ENCODE results near the gene AUTS2.
A peak's percentile ranks its signal among the peaks of the same experiment; 100 is the strongest.

Gene AUTS2

DNA sequence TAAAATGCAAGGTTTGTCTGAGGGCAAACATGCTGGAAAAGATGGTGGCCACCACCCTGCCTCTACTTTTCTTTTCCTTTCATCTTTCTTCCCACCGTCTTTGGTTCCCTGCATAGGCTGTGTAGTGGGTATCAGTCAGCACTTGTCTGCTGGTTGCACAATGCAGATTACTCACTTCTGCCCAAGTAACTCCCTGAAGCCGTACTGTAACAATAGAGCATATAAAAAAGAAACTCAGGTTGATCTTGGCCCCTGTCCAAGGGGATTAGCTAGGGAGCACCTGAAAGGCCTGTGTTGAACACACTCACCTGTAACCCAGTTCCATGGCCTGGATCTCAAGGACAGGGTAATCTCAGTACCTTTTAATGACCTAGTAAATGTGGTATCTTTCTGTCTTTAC, 1000.7 kb downstream of the AUTS2 start:
- DNase-seq (ENCODE audit: low read depth in 2 of 2), result peak in 1 of 2 donors; percentile 1
- H3K4me3 ChIP-seq (replicated peaks in 1 of 2; ENCODE audit: low read depth in 2 of 2, low read length in 2 of 2), result no peak overlapping the region
- TF ChIP-seq CTCF (IDR thresholded peaks at IDR 0.05; ENCODE audit: low read depth, low read length), result no peak

DNA sequence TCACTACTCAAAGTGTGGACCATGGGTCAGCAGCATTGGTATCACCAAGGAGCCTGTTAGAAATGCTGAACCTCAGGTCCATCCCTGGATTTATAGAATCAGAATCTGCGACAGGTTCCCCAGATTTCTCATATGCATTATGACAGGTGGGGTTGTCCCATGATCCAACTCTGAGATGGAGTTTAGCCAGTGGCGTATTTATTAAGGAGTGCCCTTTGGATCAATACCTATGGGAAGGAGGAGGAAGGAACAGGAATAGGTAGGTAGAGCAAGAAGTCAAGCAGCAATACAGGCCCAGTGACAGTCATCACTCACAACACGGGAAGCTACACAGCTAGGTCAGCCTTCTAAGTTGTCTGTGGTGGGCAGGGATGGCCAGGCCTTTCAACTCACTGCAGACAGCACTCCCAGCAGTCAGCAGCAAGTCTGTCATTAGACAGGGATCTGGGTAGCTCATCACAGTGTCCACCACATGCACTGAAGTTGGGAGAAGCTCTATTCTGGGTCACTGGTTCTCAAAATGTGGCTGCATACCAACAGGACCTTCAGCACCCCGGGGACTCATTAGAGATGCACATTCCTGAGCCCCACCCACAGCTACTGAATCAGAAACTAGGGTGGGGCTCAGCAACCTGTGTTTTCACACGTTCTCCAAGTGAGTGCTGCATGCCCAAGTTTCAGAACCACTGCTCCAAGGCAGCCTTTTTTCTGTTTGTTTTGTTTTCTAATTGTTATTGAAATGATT, 1001.3 kb downstream of the AUTS2 start:
- no peak overlapping the region for H3K4me3 ChIP-seq (replicated peaks in 1 of 2; ENCODE audit: low read depth in 2 of 2, low read length in 2 of 2)

GRCh38 chr7:70600993-70601392, 1002.7 kb downstream of the AUTS2 start:
- no peak for TF ChIP-seq CTCF (IDR thresholded peaks at IDR 0.05; ENCODE audit: low read depth, low read length)
- no peak for DNase-seq (ENCODE audit: low read depth in 2 of 2)
- no peak overlapping the region for H3K4me3 ChIP-seq (replicated peaks in 1 of 2; ENCODE audit: low read depth in 2 of 2, low read length in 2 of 2)

More for the DNA sequence above, 1001.3 kb downstream of the AUTS2 start:
- DNase-seq (ENCODE audit: low read depth in 2 of 2), result no peak
- TF ChIP-seq CTCF (IDR thresholded peaks at IDR 0.05; ENCODE audit: low read depth, low read length), result no peak

DNA sequence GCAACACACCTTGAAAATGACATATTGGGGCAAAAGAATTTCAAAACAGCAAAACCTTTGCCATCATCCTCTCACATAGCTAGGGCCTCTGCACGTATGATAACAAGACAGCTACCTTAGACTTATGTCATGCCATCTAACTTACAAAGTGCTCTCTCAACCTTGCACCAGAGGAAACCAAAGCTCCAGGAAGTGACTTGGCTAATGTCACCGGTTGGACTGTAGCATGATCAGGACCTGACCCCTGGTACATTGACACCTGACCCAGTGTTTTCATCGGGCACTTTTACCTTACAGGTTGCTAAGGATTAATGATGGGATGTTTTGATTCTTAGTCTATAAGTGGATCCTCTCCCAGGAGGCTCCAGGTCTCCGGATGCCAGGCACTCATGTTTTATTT, 1003.8 kb downstream of the AUTS2 start:
- no peak for TF ChIP-seq CTCF (IDR thresholded peaks at IDR 0.05; ENCODE audit: low read depth, low read length)
- no peak for DNase-seq (ENCODE audit: low read depth in 2 of 2)
- H3K4me3 ChIP-seq (replicated peaks in 1 of 2; ENCODE audit: low read depth in 2 of 2, low read length in 2 of 2), result no peak overlapping the region

GRCh38 chr7:70607281-70607680, 1009.0 kb downstream of the AUTS2 start:
- DNase-seq (ENCODE audit: low read depth in 2 of 2), result no peak
- TF ChIP-seq CTCF (IDR thresholded peaks at IDR 0.05; ENCODE audit: low read depth, low read length), result no peak
- no peak overlapping the region for H3K4me3 ChIP-seq (replicated peaks in 1 of 2; ENCODE audit: low read depth in 2 of 2, low read length in 2 of 2)

GRCh38 chr7:70607759-70608158, 1009.5 kb downstream of the AUTS2 start:
- TF ChIP-seq CTCF (IDR thresholded peaks at IDR 0.05; ENCODE audit: low read depth, low read length), result no peak
- no peak for DNase-seq (ENCODE audit: low read depth in 2 of 2)
- H3K4me3 ChIP-seq (replicated peaks in 1 of 2; ENCODE audit: low read depth in 2 of 2, low read length in 2 of 2), result no peak overlapping the region

GRCh38 chr7:70608229-70608628, 1010.0 kb downstream of the AUTS2 start:
- H3K4me3 ChIP-seq (replicated peaks in 1 of 2; ENCODE audit: low read depth in 2 of 2, low read length in 2 of 2), result no peak overlapping the region
- DNase-seq (ENCODE audit: low read depth in 2 of 2), result no peak
- no peak for TF ChIP-seq CTCF (IDR thresholded peaks at IDR 0.05; ENCODE audit: low read depth, low read length)
